Measurements from ENCODE around the gene APP.

Gene APP

GRCh38 chr21:25895565-25896205, 274.9 kb downstream of the APP start:
- TF ChIP-seq SNAI2 (CRISPR knock-in tag; IDR thresholded peaks at IDR 0.05) (no peak), POU6F1 (CRISPR knock-in tag; IDR thresholded peaks at IDR 0.05; ENCODE audit: borderline replicate concordance, low read depth) (no peak), CSRNP3 (CRISPR knock-in tag; IDR thresholded peaks at IDR 0.05) (no peak), GLIS3 (CRISPR knock-in tag; IDR thresholded peaks at IDR 0.05) (no peak), PPARA (CRISPR knock-in tag; IDR thresholded peaks at IDR 0.05; ENCODE audit: borderline replicate concordance) (no peak), RARB (CRISPR knock-in tag; IDR thresholded peaks at IDR 0.05) (no peak), ESRRG (CRISPR knock-in tag; IDR thresholded peaks at IDR 0.05) (no peak), CSDC2 (CRISPR knock-in tag; IDR thresholded peaks at IDR 0.05) (no peak), ZNF565 (CRISPR knock-in tag; conservative IDR thresholded peaks at IDR 0.05; ENCODE audit: low read depth) (no peak)
- peak; percentile 55; the same call in 1 of the 3 replicates for ATAC-seq

- ATAC-seq: no peak
- TF ChIP-seq TCF4 (CRISPR knock-in tag; IDR thresholded peaks at IDR 0.05; ENCODE audit: borderline replicate concordance) (no peak), CREB5 (CRISPR knock-in tag; IDR thresholded peaks at IDR 0.05; ENCODE audit: low read depth) (no peak)
Measured at GRCh38 chr21:25893191-25893590, 277.4 kb downstream of the APP start.

- no peak for ATAC-seq
- TF ChIP-seq ZNF8 (CRISPR knock-in tag; IDR thresholded peaks at IDR 0.05) (no peak), ARNTL (CRISPR knock-in tag; IDR thresholded peaks at IDR 0.05; ENCODE audit: borderline replicate concordance, low read depth) (no peak), ESRRG (CRISPR knock-in tag; IDR thresholded peaks at IDR 0.05) (no peak), ZFP3 (CRISPR knock-in tag; IDR thresholded peaks at IDR 0.05) (no peak), BACH2 (CRISPR knock-in tag; IDR thresholded peaks at IDR 0.05; ENCODE audit: borderline replicate concordance) (no peak), CSDC2 (CRISPR knock-in tag; IDR thresholded peaks at IDR 0.05) (no peak), ZC3H10 (CRISPR knock-in tag; IDR thresholded peaks at IDR 0.05) (no peak), TCF4 (CRISPR knock-in tag; IDR thresholded peaks at IDR 0.05; ENCODE audit: borderline replicate concordance) (no peak), CREB5 (CRISPR knock-in tag; IDR thresholded peaks at IDR 0.05; ENCODE audit: low read depth) (no peak), OSR1 (CRISPR knock-in tag; IDR thresholded peaks at IDR 0.05) (no peak), TOX (CRISPR knock-in tag; IDR thresholded peaks at IDR 0.05; ENCODE audit: borderline replicate concordance) (no peak), TSHZ2 (CRISPR knock-in tag; IDR thresholded peaks at IDR 0.05) (no peak), ZFP30 (CRISPR knock-in tag; IDR thresholded peaks at IDR 0.05) (no peak), PATZ1 (CRISPR knock-in tag; IDR thresholded peaks at IDR 0.05; ENCODE audit: borderline replicate concordance) (no peak), POU6F1 (CRISPR knock-in tag; IDR thresholded peaks at IDR 0.05; ENCODE audit: borderline replicate concordance, low read depth) (no peak), PPARA (CRISPR knock-in tag; IDR thresholded peaks at IDR 0.05; ENCODE audit: borderline replicate concordance) (no peak)
Measured at GRCh38 chr21:25891596-25891995, 279.0 kb downstream of the APP start.
